Measurements from ENCODE around the gene PREX1.

DNA sequence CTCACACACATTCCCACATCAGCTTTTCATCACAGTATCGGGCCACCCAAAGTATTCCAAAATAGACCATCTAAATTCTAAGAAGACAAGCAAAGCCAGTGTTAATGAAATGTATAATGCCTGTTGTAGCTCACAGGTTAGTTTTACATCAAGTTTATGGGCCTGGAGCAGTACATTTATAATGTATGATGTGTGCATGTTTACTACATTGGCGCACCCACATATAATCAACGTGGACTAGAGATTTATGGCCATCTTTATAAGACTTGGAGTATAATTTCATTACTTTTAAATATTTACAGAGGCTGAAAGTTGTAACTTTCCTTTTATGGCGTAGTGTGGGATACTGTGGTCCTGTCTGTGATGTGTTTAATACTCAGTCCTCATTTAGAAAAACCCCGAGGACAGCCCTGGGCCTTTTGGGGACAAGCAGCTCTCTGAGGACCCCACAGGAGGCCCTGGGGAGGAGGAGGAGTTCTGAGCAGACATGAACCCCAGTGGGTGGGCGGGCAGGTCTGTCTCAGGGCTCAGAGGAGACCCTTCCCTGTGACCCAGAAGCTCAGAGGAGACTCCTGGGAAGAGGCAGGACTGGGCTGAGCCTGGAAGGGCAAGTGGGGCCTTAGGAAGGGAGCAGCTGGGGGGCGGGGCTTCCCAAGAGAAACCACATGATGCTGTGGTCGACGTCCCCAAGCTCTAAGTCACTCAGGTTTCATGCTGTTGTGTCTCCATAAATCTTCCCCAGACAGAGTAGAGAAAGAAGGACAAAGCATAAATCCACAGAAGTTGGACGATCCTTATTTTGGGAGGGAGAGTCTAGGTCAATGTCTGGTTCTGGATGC is 232.1 kb downstream of the PREX1 start:
- TF ChIP-seq, protein P1, sequence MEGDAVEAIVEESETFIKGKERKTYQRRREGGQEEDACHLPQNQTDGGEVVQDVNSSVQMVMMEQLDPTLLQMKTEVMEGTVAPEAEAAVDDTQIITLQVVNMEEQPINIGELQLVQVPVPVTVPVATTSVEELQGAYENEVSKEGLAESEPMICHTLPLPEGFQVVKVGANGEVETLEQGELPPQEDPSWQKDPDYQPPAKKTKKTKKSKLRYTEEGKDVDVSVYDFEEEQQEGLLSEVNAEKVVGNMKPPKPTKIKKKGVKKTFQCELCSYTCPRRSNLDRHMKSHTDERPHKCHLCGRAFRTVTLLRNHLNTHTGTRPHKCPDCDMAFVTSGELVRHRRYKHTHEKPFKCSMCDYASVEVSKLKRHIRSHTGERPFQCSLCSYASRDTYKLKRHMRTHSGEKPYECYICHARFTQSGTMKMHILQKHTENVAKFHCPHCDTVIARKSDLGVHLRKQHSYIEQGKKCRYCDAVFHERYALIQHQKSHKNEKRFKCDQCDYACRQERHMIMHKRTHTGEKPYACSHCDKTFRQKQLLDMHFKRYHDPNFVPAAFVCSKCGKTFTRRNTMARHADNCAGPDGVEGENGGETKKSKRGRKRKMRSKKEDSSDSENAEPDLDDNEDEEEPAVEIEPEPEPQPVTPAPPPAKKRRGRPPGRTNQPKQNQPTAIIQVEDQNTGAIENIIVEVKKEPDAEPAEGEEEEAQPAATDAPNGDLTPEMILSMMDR (IDR thresholded peaks at IDR 0.05): no peak
- TF ChIP-seq, protein P2, sequence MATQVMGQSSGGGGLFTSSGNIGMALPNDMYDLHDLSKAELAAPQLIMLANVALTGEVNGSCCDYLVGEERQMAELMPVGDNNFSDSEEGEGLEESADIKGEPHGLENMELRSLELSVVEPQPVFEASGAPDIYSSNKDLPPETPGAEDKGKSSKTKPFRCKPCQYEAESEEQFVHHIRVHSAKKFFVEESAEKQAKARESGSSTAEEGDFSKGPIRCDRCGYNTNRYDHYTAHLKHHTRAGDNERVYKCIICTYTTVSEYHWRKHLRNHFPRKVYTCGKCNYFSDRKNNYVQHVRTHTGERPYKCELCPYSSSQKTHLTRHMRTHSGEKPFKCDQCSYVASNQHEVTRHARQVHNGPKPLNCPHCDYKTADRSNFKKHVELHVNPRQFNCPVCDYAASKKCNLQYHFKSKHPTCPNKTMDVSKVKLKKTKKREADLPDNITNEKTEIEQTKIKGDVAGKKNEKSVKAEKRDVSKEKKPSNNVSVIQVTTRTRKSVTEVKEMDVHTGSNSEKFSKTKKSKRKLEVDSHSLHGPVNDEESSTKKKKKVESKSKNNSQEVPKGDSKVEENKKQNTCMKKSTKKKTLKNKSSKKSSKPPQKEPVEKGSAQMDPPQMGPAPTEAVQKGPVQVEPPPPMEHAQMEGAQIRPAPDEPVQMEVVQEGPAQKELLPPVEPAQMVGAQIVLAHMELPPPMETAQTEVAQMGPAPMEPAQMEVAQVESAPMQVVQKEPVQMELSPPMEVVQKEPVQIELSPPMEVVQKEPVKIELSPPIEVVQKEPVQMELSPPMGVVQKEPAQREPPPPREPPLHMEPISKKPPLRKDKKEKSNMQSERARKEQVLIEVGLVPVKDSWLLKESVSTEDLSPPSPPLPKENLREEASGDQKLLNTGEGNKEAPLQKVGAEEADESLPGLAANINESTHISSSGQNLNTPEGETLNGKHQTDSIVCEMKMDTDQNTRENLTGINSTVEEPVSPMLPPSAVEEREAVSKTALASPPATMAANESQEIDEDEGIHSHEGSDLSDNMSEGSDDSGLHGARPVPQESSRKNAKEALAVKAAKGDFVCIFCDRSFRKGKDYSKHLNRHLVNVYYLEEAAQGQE (IDR thresholded peaks at IDR 0.05; ENCODE audit: insufficient read depth in 1 of 2, low read depth in 2 of 2, low read length in 1 of 2): no peak
- TF ChIP-seq POLR2AphosphoS5 (IDR thresholded peaks at IDR 0.05; ENCODE audit: low read depth, low read length): no peak

All from Panc1 (cell line).